ENCODE data around the gene IMP4.

Gene IMP4

DNA sequence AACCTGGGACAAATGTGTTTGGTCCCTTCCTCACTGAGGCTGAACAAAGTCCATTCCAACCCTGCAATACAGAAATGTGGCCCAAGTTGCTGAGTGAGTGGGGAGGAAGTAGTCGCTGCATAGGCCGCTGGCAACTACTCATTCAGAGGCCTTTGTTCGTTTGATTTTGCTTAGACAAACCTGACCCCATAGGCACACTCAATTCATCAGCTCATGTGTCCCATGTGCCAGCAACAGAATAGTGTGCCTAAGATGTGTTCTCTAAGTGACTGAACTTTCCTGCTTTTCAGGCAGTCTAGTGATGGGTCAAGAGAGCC, 36.2 kb downstream of the IMP4 start:
- no peak for DNase-seq

DNA sequence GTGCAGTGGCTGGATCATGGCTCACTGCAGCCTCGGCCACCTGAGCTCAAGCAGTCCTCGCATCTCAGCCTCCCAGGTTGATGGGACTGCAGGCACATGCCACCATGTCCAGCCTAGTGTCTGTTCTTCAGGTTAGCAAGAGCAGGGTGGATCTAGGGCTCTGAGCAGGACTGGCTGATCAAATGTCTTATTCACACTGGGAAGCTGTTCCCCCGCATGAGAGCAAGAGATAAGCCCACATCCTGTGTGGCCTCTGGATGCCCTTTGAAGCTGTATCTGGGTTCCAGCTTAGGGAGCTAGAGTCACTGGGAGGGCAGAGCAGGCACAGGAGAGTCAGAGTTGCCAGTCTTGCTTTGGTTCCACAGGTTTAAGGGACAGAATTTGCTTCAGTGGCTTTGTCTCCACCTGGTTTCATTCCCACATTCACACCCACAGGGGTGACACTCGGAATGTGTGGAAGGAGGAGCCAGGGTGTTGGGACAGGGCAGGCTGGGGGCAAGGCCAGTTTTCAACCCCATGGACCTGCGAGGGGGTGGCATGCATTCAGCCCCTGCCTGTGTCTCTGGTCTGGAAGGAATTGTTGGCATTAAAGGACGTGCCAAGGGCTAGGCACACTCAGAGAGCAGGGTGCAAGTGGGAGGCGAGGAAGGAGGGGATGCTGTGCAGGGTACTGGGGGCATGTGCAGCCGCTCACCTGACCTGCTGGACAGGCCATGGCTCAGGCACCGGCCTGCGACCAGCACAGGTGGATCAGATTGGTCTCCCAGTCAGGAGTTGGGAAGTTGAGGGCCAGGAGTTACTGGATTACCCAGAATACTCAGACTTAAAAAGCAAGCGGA, 37.6 kb downstream of the IMP4 start:
- DNase-seq = peak; percentile 15 to 23

DNA sequence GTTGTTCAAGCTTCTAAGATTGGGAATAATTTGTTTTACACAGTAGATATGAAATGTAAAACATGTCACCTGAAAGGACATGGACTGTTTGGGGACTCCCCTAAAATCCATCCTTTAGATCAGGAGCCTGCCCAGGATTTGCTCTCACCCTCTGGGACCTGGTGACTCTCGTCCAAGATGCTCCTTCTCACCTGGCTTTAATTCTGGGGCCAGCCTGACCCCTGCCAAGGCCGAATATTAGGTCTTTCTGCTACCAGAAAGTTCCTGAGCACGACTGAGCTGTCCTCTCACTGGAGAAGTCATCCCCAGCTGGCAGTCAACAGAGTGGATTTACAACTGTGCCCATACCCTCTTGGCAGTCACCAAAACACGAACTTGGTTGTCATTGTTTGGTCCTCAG, 38.4 kb downstream of the IMP4 start:
- no peak for DNase-seq

DNA sequence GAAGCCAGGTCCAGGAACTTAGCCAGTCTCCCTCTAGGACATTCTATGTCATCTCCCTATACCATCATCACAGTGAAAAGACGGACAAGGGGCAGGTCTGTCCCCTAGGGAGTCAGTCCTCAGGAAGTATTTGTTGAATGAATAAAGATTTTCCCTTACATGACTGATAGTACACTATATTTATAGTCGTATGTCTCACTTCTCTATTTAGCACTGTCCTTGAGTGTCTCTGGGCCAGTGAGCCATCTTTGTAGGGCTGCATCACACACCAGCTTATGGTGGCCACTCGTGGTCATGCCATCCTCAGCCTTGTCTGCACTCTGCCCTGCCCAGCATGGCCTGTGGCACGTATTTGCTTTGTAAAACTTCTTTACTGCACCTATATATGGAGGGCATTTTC, 38.9 kb downstream of the IMP4 start:
- DNase-seq = no peak

DNA sequence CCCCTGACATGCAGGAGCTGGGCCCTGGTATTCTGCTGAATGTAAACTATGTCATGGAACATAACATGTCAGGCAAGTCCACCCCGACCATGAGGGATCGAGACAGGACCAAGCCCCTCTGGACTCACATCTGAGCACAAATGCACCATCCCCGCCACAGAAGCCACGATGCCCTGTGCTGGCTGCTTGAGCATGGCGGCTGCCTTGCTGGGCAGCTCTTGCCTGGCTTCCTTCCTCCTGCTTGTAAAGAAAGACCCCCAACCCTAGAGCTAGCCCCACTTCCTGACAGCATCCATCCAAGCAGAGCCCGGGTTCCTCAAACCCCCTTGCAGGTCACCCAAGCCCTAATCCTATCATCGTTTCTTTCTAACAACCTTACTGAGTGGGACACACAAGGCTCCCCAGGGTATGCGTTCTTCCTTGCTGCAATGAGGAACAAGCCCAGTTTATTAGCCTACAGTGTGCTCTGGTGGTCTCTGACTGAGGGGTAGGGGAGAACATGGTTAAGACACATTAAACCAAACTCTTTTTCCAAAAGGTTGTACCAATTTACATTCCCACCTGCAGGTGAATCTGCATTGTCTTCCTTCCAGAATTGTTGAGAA, 39.7 kb downstream of the IMP4 start:
- DNase-seq = no peak

DNA sequence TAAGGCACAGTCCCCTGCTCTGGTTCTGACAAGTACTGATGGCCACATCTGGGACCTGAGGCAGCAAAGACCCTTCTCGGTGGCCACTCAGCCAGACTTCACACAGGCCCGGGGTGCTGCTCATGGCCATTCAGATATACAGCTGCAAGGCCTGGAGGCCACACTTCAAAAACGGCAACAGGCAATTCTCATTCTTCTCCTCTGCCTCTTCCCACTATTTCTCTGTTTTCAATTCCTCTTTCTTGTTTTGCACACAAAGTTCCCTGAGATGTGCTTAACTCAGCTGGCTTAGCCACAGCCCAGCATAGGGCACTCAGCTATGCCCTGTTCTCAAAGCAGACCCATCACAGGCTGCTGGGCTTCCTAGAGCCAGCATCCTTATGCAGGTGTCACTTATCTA, 43.0 kb downstream of the IMP4 start:
- DNase-seq = no peak

DNA sequence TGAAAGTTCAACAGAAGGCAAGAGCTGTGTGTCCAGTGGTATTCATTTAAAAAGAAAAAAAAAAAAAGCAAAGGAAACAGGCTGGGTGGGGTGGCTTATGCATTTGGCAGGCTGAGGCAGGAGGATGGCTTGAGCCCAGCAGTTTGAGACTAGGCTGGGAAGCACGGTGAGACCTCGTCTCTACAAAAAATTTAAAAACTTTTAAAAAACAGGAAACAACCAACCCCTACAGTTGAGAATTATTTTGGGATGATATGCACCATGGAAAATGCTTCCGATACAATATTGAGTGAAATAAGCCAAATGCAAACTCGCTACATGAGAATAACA, 44.3 kb downstream of the IMP4 start:
- DNase-seq = no peak

DNA sequence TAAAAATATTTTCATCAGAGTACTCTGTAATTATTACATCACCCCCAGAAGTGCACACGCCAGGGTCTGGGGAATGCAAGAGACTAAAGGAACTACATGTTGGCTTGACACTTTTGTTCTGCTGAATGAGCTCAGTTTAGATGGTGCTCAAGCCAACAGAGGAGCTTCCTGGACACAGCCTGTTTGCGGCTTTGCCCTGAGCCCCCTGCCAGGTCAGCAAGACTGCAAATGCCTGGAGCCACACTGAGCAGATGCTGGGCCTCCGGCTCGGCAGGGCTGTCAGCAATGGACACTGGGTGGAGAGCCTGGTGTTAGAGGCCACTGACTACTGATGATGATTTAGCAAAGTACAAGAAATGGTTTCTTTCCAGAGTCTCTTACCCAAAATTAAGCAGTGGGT, 45.1 kb downstream of the IMP4 start:
- no peak for DNase-seq

DNA sequence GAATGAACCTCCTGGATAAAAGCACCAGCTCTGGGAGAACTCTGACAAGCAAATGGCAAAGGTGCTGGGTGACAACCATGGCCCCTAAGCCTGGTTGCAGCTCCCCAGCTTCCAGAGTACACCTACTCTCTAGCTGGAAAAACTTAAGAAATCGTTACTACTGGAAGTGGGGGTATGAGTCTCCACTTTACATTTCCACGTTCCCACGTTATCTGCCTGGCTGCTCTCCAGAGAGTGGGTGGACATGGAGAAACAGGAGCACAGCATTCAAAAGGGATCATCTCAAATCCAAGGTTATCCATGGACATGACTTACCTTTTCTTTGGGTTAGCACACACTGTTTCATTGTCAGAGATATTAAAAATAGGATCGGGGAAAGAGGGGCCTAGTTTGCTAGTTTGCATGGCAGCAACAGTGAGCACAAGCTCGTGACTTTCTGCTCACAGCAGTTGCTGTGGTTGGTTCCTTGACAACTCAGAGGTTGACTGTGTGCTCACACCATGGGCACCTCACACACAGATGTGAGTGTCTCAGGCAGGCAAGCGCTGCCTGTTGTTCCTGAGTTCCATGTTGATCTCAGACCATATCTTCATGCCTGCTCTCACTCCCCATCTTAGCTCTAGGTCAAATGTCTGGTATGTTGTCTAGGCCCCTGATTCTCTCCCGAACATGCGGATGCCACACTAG, 45.7 kb downstream of the IMP4 start:
- DNase-seq = no peak

DNA sequence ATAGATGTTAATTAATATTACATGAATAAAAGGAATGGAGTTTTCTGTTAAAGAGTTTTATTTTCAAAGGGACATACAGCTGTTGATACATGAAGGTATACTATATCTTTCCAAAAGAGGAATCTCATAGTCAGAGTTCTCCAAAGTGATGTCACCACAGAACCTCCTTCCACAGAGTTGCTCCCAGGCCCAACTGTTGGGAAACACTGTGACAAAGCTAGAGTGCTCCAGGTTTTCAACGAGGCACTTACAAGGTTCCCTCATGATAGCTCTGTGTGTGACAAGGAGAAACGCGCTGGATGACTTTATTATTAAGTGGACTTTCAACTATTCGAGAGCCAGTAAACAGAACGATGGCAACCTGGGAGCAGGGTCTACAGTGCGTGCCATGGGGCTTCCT, 46.7 kb downstream of the IMP4 start:
- DNase-seq = no peak

DNA sequence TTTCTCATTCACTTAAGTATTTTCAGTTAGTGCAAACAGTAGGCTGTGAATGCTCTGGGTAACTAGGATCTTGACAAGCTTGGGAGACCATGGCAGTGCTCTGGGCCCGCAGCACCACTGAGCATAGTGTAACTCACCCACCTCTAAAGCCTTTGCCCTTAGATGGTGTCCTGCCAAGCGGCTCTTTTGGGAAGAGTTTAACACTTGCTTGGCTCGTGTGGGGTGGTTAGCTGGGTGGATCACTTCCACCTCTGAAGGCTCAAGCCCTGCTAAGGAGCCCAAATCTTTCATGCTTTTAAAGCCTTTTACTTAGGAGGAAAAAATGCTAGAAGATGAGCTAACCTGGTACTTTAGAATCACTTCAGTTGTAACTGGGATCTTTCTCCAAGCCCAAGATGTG, 47.1 kb downstream of the IMP4 start:
- DNase-seq = no peak

DNA sequence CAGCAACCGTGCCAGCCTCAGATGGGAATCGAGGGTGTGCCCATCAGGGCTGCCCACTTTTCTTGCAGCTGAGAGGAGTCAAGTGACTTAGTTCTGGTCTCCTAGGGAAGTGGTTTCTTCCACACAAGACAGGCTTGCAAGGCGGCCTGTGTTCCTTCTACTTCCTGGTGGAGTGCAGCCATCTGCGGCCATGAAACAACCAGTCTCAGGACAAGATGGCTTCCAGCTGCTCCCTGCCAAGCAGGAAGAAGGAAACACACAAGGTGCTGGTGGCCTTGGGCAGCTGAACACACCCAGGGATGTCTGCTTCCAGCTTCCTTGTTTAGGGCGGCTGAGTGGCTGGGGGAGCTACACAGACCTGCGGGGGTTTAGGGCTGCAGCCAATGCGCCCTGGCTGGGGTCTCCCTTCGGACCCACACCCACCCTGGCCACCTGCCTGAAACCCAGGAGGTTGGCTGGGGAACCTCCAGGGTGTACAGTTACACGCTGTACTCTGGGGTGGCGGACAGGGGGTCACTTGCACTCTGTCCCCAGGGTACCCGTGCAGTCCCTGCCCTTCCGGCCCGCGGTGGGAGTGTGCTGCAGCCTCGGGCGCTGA, 47.9 kb downstream of the IMP4 start:
- peak; percentile 46 to 47 for DNase-seq

DNA sequence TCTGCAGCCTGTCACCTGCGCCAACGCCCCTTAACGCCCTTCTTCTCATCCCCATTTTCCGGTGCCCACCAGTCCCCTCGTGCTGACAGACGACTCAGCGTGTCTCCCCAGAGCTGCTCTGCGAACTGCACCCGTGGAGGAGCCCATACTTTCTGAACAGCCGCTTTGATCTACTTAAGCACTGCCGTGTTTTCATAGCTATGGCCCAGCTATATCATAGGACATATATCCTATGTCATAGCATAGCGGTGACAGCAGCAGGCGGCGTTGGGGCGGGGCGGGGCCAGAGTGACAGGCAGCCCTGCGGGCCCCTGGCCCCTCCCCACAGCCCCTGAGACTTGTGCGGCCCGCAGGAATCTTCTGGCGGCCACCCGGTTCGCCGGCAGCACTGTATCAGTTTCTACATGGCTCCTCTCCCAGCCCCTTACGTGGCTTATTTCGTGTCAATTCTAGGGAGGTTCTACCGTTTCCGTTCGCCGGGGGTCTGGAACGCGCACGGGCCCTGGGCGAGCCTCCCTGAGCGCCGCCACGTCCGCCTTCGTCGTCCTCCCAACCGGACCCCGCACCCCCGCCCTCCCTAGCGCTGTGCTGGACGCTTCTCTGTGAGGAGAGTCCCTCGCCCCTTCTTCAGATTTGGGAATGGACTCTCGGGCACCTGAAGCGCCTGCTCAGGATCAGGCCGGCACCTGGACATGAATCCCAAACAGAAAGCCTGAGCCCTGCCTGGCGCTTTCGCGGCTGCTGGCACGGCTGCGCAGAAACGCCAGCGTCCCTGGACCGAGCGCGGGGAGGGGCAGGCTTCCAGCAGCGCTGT, 48.6 kb downstream of the IMP4 start:
- peak; percentile 67 to 76 for DNase-seq

DNA sequence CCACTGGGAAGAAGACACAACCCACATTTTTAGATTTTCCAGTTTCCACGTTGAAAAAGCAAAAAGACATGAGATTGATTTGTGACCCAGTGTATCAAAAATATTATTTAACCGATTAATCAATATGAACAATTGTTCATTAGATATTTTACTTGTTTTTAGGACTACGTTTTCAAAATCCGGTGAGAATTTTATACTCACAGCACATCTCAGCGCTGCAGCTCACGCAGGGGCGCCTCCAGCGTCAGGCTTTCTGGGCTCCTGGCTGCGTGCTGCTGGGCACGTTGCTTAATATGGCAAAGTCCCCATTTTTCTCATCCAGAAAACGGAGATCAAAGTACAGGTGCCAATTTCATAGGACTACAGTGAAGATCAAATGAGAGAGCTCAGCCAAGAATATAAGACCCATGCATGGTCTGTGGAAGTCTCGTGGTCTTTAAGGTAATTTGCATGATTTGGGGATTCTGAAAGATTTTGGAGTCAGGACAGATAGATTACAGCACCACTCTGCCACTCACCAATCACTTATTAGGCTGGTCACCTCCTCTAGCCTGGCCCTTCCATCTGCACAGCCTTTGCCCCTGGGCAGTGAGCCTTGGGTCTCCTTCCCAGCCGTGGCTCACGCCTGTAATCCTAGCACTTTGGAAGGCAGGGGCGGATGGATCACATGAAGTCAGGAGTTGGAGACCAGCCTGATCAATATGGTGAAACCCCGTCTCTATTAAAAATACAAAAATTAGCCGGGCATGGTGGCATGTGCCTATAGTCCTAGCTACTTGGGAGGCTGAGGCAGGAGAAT, 49.4 kb downstream of the IMP4 start:
- peak; percentile 39 to 46 for DNase-seq

DNA sequence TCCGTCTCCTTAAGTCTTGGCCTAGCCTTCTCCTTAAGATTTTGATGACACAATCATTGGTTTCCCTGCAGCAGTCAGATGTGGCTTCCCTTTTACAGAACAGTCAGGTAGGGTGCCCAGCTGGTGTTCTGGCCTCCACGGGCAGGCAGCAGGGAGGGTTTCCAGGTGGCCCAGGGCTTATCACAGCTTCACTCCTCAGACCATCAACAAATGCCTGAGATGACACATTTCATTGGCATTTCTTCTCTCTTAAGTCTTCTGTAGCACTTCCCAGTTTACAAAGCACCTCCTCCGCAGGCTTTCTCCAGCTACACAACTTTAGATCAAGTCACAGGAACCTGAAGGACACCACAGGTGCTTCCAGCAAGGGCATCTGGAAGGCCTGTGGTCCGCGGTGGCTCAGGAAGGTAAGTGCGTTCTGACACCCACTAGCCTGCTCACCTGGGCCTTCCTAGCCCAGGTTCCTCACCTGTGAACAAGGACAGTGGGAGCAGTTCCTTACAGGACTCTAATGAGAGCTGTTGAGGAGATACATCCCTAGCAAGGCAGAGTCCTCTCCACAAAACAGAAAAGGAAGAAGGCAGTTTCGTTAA, 50.7 kb downstream of the IMP4 start:
- no peak for DNase-seq

Data from Kasumi-1 (cell line).